HFFc6 (cell line): Measurements from ENCODE around the gene METTL25. TPM values are rescaled to one million over a fixed set of nuclear protein-coding genes. Genes with fewer than 3 reads are reported as not detected.

Experiments used
- DNase-seq: peaks from one replicate; pipeline ENCODE4 v3.0.0-alpha.2; 2018
- H3K27ac Mint-ChIP-seq: 2 replicates; pipeline ENCODE4 v1.8.0; 2020; ENCODE audit warnings: mild to moderate bottlenecking, mixed read lengths
- H3K27me3 Mint-ChIP-seq: 2 replicates; pipeline ENCODE4 v1.8.0; 2021; ENCODE audit warnings: mild to moderate bottlenecking, moderate library complexity, mixed read lengths; ENCODE audit not compliant: insufficient read depth
- H3K36me3 Mint-ChIP-seq: 2 replicates; pipeline ENCODE4 v1.8.0; 2021; ENCODE audit warnings: low read depth, mixed read lengths
- H3K4me1 Mint-ChIP-seq: 2 replicates; pipeline ENCODE4 v1.8.0; 2020; ENCODE audit warnings: low read depth, mixed read lengths
- H3K4me3 Mint-ChIP-seq: 2 replicates; pipeline ENCODE4 v1.8.0; 2020; ENCODE audit warnings: mild to moderate bottlenecking, moderate library complexity, mixed read lengths
- H3K9me3 Mint-ChIP-seq: 2 replicates; pipeline ENCODE4 v1.8.0; 2020; ENCODE audit warnings: mild to moderate bottlenecking, mixed read lengths
- total RNA-seq, 6 experiments: library from RNA; stranded (reverse); fragmentation: NEBNext Ultra II Directional; extraction: Animal tissue kit (Norgen Biotek cat#: 25700); gene quantifications; 2 replicates in 1 of 6; 3 replicates in 5 of 6; pipeline ENCODE4 v1.2.3, GENCODE V29; 2021
- TF ChIP-seq, protein P1 (sequence below): fragments of 200-600 bp; sonication (generic); IDR thresholded peaks from 2 replicates; pipeline ENCODE4 v1.5.0; 2021; ENCODE audit warnings: antibody characterized with exemption, mild to moderate bottlenecking

Gene METTL25
- total RNA-seq, 6 experiments from 2014 or later = 4.5 to 7.3 (median 5.8) TPM

DNA sequence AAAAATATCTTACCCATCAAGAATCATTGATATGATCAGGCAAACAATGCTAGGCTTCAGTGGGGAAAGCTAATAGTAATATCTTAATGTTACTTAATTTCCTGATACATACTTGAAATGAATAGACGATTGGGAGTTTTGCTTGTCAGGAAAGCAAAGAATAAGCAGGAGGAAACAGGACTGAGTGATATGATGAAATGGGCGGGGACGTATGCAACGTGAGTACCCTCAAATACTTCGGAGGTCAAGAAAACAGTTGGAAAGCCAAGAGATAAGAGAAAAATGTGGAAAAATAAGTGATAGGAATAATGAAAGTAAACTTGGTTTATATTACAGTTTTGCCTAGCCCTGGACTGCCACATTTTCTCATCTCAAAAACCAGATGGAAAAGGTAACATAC is 49.2 kb downstream of the METTL25 start:
- H3K27me3 Mint-ChIP-seq = no peaks in the 10 kb centered on the region
- H3K9me3 Mint-ChIP-seq = no peaks in the 10 kb centered on the region
- no peaks in the 10 kb centered on the region for H3K36me3 Mint-ChIP-seq
- no peak overlapping the region for H3K4me3 Mint-ChIP-seq
- DNase-seq = no peak
- H3K4me1 Mint-ChIP-seq = no peaks in the 10 kb centered on the region
- no peak overlapping the region for H3K27ac Mint-ChIP-seq
- TF ChIP-seq, protein P1, sequence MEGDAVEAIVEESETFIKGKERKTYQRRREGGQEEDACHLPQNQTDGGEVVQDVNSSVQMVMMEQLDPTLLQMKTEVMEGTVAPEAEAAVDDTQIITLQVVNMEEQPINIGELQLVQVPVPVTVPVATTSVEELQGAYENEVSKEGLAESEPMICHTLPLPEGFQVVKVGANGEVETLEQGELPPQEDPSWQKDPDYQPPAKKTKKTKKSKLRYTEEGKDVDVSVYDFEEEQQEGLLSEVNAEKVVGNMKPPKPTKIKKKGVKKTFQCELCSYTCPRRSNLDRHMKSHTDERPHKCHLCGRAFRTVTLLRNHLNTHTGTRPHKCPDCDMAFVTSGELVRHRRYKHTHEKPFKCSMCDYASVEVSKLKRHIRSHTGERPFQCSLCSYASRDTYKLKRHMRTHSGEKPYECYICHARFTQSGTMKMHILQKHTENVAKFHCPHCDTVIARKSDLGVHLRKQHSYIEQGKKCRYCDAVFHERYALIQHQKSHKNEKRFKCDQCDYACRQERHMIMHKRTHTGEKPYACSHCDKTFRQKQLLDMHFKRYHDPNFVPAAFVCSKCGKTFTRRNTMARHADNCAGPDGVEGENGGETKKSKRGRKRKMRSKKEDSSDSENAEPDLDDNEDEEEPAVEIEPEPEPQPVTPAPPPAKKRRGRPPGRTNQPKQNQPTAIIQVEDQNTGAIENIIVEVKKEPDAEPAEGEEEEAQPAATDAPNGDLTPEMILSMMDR = no peak

DNA sequence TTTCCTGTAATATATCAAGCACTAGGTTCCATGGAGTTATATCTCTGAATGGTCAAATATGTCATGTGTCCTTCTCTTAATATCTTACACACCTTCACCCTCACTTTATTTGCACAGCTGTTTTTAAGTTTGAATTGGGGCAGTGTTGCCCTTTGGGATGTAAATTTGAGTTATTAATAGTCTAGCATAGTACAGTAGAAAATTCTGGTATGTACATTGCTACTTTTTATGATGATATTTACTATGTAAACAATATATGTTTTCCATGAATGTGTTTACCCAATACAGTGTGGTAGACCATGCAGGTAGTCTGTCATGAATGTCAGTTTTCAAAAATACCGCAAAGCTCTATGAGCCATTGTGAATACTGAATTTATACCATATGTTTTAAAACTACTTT is 50.5 kb downstream of the METTL25 start:
- H3K9me3 Mint-ChIP-seq = no peaks in the 10 kb centered on the region
- no peaks in the 10 kb centered on the region for H3K36me3 Mint-ChIP-seq
- H3K27me3 Mint-ChIP-seq = no peaks in the 10 kb centered on the region
- no peaks in the 10 kb centered on the region for H3K4me1 Mint-ChIP-seq
- TF ChIP-seq, protein P1 = no peak
- H3K27ac Mint-ChIP-seq = no peak overlapping the region
- H3K4me3 Mint-ChIP-seq = no peak overlapping the region
- DNase-seq = no peak

DNA sequence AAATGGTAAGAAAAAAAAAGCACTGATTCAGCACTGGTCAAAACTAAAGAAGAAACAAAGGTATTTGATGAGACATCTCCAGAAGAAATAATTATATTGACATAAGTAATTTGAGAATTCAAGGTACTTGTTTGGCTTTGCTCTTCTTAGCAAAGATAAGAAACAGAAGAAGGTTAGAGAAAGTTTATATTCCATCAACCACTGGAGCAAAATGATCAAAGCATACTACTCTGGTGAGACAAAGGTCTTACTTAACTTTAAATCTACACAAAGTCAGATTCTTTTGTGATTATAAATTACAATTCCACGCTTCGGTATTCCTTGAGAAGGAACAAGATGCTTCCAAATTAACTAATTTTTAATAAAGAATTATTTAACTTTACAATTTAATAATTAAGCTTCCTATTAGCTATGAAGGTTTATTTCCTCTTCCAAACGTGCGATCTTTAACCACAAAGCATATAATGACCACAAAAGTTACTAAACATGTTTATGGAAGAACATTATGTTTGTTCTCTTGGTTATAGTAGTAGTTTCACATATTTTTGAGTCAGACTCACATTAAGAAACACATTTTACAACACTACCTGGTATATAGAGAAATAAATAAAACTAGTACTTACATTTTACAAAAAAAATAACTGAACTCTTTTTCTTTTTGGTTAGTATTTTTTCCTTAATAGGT is 53.4 kb downstream of the METTL25 start:
- Mint-ChIP-seq H3K36me3 (no peaks in the 10 kb centered on the region), H3K27me3 (no peaks in the 10 kb centered on the region), H3K4me1 (peaks cover 13% of the 10 kb centered on the region), H3K4me3 (no peak overlapping the region), H3K9me3 (no peaks in the 10 kb centered on the region), H3K27ac (no peak overlapping the region)
- TF ChIP-seq, protein P1 = no peak
- DNase-seq = no peak

DNA sequence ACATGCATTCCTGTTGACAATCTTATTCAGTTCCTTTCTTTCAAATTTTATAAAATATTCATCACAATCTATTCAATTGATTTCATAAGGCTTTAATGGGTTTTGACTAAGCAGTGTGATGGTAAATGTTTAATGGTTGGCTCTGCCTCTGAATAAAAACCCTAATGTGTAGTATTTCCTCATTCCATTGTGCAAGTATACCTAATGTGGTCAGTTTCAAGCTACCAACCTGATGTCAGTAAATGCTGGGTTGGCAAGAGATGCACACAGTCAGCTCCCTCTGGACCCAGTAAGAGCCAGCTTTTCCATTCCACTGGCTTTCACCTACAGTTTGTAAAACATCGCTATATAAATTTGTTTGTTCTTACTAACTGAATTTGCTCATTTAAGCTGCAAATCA is 53.9 kb downstream of the METTL25 start:
- H3K4me1 Mint-ChIP-seq = peaks cover 13% of the 10 kb centered on the region
- no peaks in the 10 kb centered on the region for H3K36me3 Mint-ChIP-seq
- no peak overlapping the region for H3K27ac Mint-ChIP-seq
- H3K9me3 Mint-ChIP-seq = no peaks in the 10 kb centered on the region
- TF ChIP-seq, protein P1 = no peak
- no peak for DNase-seq
- H3K27me3 Mint-ChIP-seq = no peaks in the 10 kb centered on the region
- H3K4me3 Mint-ChIP-seq = no peak overlapping the region

DNA sequence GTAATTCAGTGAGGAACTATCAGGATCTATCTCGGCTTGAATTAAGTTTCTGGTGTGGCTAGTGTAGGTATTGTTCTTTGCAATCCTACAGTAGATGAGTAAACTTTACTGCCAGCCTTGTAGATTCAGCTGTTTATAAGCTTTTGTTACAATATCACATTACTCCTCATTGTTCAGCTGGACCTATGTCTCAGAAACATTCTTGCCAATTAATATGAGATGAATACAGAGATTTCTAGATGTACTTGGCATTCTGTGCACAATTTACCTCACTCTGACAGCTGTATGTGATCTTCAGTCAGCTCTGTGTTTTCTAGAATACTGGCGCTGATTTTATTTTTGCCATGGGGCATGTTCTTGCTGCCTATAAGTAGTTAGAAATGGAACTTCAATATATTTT is 55.7 kb downstream of the METTL25 start:
- TF ChIP-seq, protein P1 = no peak
- Mint-ChIP-seq H3K4me3 (no peak overlapping the region), H3K27me3 (no peaks in the 10 kb centered on the region), H3K4me1 (peaks cover 13% of the 10 kb centered on the region), H3K27ac (no peak overlapping the region), H3K36me3 (no peaks in the 10 kb centered on the region), H3K9me3 (no peaks in the 10 kb centered on the region)
- DNase-seq = no peak

DNA sequence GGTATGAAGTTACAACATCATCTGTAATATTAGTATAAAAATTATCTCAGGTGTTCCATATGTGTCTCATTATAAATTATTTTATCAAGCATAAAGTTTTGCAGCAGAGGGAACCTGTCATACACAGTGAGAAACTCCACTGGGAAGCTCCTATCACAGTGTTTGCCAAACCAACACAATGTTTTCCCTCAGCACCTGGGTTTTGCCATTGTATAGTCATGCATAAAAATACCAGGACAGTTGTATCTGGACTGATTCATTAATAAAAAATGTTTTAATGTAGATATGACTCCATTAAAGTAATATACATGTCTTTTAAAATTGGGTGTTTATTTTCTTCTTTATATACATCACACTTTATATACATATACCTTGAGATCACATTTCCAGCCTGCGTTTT is 56.6 kb downstream of the METTL25 start:
- TF ChIP-seq, protein P1 = no peak
- H3K27ac Mint-ChIP-seq = no peak overlapping the region; the same call in 1 of the 2 replicates
- no peaks in the 10 kb centered on the region for H3K27me3 Mint-ChIP-seq
- no peaks in the 10 kb centered on the region for H3K9me3 Mint-ChIP-seq
- no peak for DNase-seq
- no peak overlapping the region for H3K4me3 Mint-ChIP-seq
- no peaks in the 10 kb centered on the region for H3K36me3 Mint-ChIP-seq
- peaks cover 13% of the 10 kb centered on the region for H3K4me1 Mint-ChIP-seq
